Stimulated activated CD8-positive, alpha-beta memory T cell treated with anti-CD3 and anti-CD28 coated beads, Interleukin-7, amount 100 ng/mL, for 24 hours (primary cell): Measurements from ENCODE around the gene FOXK1.
"Not testable (repeated sequence)": the region's sequence is repeated elsewhere in the genome, so short reads cannot be mapped to it uniquely, and the experiment has no call there.

Source experiments
- DNase-seq: peaks from one replicate; pipeline ENCODE4 v3.0.0-alpha.2; 2020; ENCODE audit warnings: low read depth

Gene FOXK1

GRCh38 chr7:4787541-4787940 is 105.4 kb downstream of the FOXK1 start:
- DNase-seq = no peak

GRCh38 chr7:4787947-4788626 is 106.0 kb downstream of the FOXK1 start:
- no peak for DNase-seq

GRCh38 chr7:4788627-4789189 is 106.6 kb downstream of the FOXK1 start:
- no peak for DNase-seq

GRCh38 chr7:4789194-4790077 is 107.3 kb downstream of the FOXK1 start:
- no peak for DNase-seq

- DNase-seq = no peak
These were observed 108.0 kb downstream of the FOXK1 start for GRCh38 chr7:4790078-4790465.

- no peak for DNase-seq
These were observed 108.5 kb downstream of the FOXK1 start for GRCh38 chr7:4790516-4790991.

GRCh38 chr7:4791101-4791737 is 109.1 kb downstream of the FOXK1 start:
- DNase-seq = no peak

- peak; percentile 55 for DNase-seq
These were observed 109.8 kb downstream of the FOXK1 start for GRCh38 chr7:4791738-4792536.

- DNase-seq = no peak
These were observed 110.5 kb downstream of the FOXK1 start for GRCh38 chr7:4792537-4793126.

GRCh38 chr7:4793385-4793993 is 111.4 kb downstream of the FOXK1 start:
- not testable (repeated sequence) for DNase-seq

- not testable (repeated sequence) for DNase-seq
These were observed 112.1 kb downstream of the FOXK1 start for GRCh38 chr7:4794171-4794570.

- no peak for DNase-seq
These were observed 112.7 kb downstream of the FOXK1 start for GRCh38 chr7:4794591-4795350.

GRCh38 chr7:4796453-4796852 is 114.4 kb downstream of the FOXK1 start:
- DNase-seq = no peak

GRCh38 chr7:4797858-4798705 is 116.0 kb downstream of the FOXK1 start:
- peak; percentile 35 for DNase-seq

GRCh38 chr7:4798706-4799235 is 116.7 kb downstream of the FOXK1 start:
- no peak for DNase-seq

GRCh38 chr7:4799508-4800268 is 117.6 kb downstream of the FOXK1 start:
- no peak for DNase-seq

GRCh38 chr7:4800487-4800886 is 118.4 kb downstream of the FOXK1 start:
- no peak for DNase-seq
